Stimulated activated CD4-positive, alpha-beta T cell treated with anti-CD3 and anti-CD28 coated beads, Interleukin-2, amount 100 ng/mL, for 4 hours (primary cell): Measurements from ENCODE around the gene PAXX.

ENCODE experiments used
- DNase-seq: peaks from one replicate; pipeline ENCODE4 v3.0.0-alpha.2; 2020; ENCODE audit warnings: low read depth

PAXX gene

DNA sequence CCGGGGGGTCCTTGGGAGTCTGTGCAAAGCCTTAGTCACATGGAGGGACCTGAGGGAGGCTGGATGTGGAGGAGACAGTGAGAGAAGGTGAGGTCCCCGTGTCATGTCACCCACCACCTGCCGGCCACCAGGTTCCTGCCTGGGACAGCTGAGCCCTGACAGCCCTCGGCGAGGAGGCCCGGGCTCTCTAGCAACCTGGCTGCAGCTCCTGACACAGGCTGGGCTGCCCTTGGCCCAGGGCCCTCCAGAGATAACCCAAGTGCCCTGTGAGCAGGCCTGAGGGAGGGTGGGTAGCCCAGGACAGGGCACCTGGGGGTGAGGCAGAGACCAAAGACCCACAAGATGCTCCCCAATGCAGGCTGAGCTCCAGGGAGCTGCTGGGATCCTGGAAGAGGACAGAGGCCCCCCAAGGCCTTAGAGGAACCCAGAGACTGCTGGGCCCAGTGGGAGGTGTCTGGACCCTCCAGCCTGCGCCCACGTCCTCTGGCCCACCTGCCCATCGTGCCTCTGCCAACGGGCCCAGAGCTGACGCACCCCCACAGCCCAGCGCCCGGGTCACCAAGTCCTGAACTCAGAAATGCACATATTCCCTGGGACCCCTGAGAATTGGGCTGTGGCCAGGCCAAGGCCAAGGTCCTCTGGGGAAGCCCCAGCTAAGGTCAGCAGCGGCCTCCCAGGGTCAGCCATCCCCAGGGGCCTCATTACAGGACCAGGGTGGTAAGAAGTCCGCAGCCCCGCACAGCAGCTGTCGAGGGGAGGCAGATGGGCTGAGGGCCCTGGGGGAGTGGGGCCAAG, 23.7 kb upstream of the PAXX start:
- DNase-seq = no peak

DNA sequence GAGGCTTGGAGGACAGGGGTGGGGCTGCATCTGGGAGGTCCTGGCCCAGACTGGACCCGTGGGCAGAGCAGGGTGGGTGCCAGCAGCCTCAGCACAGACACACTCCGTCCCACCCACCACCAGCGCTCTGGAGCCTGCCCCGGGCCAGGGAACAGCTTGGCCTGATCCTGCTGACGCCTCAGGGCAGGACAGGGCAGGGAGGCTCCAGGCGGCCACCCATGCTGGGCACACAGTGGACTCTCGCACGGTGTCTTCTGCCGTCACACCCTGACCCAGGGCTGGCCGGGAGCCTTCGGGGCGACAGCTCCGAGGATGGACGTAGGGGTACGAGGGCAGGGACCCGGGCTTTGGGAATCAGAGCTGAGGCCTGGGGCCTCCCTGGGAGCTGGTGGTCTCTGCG, 23.1 kb upstream of the PAXX start:
- DNase-seq = no peak

DNA sequence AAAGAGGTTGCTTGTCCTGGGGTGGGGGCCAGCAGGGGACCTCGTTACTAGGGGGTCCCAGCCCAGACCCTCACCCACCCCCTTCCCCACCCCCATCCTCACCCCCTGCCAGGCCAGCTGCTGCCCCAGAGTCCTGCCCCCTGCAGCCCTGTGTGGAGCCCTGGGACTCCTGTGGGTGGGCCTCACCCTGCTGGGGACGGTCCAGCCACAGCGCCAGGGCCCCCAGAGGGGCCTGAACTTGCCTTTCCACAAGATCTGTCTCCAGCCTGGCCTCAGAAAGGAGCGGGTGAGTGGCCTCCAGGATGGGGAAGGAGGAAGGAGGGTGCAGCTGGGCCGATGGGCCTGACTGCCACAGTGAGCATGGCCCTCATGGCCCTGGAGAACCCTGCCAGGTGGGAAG, 22.4 kb upstream of the PAXX start:
- no peak for DNase-seq

DNA sequence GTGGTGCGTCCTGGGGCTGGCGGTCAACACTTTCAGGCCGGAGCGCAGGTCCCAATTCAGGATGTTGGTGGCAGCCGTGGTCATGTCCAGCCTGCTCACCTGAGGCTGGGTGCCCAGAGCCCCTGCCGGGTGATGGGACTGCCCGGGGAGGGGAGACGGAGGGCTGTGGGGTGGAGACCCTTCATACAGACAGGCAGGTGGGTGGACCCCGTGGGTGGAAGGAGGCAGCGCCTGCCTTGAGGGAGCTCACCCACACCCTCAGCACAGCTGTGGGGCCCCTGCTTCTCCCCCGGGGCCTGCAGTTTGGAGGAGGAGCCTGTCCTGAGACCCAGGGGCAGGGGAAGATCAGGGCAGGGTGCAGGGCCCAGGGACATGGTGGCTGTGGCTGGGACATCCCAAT, 21.9 kb upstream of the PAXX start:
- no peak for DNase-seq

DNA sequence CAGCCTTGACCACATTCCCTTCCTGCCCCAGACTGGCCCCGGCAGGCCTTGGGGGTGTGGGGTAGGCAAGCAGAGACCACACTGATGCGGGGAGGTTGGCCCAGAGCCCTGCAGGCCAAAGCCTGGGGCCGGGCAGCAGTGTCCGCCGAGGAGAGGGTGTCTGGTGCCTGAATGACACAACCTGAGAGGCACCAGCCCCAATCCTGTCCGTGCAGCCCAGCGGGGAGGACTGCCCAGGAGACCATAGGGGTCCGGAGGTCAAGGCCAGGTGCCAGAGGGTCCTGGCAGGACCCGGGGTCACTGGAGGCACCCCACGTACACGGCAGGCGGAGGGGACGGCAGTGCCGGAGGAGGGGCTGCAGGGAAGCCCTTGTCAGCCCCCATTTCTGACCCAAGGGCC, 20.5 kb upstream of the PAXX start:
- DNase-seq = no peak

DNA sequence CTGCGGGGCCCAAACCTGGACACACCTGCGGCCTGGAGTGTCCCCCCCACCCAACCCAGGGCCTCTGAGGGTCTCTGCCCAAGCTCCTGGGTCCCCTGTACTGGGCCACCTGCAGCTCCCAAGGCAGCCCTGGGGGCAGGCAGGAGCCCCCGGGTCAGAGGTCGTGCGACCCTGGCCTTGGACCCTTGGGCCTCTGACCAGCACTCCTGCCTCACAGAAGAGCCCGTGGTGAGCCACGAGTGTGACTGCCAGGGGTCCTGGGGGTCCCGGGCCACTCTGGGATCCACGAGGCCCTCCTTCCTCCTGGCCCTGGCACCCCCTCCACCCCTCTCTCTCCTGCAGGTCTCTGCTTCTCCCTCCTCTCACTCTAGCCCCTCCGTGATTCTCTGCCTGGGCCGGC, 19.9 kb upstream of the PAXX start:
- DNase-seq = no peak

DNA sequence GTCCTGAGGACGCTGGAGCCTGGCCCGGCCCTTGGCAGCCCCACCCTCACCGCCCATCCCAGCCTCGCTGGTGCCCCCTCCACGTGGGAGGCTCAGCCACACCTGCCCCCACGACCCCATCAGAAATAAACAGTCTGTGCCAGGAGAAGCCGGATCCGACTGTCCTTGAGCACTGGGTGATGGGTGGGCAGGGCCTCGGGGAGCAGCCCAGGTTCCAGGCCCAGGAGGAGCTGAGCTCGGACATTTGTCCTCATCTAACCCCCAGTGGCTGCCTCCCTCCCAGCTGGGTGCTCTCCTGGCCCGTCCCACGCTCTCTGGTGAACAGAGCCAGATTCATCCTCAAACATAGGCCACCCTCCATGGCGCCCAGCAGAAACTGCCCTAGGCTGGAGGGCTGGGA, 19.5 kb upstream of the PAXX start:
- DNase-seq = no peak

DNA sequence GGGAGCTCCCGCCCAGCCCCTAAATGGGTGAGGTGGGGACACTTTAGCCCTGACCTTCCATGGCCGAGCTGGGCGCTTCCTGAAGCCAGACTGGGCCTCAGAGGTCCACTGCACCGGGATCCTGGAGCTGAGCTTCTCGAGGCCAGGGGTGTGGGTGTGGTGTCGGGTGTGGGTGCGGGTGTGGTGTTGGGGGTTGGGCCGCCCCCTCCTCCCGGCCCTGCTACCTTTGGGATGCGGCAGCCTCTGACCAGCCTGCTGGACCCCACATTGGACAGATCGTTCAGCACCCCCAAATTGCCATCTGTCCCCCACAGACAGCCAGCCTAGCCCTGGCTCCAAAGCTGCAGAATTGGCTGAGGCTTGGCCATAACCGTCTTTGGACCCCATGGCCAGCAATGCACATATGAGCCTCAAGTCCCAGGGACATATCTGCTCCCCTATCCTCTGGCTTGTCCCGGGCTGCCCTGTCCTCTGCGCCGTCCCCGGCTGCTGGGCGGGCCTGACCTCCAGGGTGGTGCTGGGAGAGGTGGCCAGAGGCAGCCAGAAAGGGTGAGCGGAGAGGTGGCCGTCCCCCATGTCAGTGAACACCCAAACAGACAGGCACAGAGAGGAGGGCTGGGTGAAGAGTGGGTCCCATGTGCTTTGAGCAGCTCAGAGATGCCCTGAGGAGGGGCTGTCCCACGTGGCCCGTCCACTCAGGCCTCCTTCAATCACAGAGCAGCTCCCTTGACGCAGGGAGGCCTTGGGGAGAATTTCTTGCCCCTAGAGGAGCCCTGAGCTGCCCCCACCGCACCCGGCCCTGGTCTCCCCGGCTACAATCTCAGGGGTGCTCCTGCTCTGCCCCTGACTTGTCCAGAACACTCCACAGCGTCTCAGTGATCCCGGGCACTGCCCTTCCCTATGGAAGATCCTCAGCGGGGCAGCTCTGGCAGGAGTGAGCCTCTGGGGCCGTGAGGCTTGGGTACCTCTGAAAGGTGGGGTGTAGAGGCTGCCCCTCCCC, 18.3 kb upstream of the PAXX start:
- DNase-seq = no peak

DNA sequence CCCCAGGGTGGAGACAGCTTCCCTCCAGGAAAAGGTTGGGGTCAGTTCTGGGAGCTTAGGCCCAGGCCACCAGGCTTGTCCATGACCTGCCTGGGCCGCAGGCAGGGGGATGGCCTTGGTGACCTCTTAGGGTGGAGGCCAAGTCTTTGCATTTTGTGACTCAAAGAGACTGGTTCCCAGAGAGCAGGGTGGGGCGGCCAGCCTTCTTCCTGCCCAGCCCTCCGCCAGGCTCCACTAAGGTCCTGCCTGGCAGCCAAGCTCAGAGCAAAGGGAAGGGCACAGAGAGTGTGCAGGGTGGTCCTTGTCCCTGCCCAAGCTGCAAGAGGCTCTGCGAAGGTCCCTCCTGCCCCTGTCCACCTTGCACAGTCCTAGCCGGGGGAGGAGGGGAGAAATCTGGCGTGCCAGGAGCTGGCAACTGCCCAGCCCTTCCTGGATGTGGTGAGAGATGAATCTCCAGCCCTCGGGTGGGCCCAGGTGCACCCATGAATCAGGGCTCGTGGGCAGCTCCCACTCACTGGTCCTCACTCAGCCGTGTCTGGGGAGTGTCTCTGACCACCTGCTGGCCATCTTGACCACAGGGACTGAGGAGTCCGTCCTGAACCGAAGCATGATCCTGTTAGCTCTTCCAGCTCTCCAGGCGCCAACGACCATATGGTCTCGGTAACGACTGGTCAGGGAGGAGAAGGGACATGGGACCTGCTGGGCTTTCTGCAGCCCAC, 17.2 kb upstream of the PAXX start:
- DNase-seq = no peak

DNA sequence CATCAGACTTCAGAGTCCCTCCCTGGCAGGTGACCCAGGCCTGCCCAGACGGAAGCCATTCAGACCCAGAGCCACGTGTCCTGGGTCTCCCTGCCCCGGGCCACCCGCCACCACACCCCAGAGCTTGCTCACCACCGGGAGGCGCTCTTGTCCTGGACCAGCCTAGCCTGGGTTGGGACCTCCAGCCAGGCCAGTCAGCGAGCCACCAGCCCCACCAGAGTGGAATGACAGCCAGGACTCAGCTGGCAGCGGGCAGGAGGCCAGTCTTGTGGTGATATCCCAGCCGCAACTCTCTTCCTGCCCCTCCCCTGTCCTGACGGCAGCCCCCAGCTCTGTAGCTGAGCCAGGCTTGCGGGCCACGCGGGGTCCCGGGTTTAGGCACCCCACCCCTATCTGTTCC, 16.6 kb upstream of the PAXX start:
- no peak for DNase-seq

DNA sequence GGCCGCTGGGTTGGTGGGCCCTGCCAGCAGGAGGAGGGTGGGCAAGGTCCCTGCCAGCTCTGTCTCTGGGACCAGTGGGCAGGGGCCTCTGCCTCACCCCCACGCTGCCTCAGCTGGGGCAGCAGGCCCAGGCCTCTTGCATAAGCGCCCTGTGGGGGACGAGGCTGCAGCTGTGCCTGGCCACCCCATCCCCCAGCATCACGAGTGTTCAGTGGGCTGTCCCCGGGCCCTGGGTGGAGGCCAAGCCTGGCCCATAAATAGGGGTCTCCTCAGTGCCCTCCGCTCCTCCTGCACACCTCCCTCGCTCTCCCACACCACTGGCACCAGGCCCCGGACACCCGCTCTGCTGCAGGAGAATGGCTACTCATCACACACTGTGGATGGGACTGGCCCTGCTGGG, 15.0 kb upstream of the PAXX start, which contains the start of gene PTGDS:
Gene PTGDS (plus strand): TSS at position 282 of the 400 bp plus-strand sequence. CDS start 75 bp downstream, at position 357.
- DNase-seq = no peak

DNA sequence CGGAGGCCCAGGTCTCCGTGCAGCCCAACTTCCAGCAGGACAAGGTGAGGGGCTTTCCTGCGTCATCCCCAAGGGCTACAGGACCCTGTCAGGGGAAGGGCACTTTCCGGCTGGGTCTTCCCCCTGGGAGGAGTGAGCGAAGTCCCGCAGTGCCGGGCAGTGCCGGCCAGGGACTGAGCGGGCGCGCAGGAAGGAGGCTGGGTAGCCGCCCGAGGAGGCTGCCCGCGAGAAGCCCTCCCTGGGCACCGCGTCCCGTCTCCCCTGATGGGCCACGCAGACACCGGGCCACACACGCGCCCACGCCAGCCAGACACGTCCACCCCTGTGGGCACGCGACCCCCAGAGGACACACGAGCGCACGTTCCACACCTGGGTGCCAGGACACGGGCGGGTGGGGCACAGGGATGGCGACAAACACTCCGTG, 14.6 kb upstream of the PAXX start:
- DNase-seq = no peak

DNA sequence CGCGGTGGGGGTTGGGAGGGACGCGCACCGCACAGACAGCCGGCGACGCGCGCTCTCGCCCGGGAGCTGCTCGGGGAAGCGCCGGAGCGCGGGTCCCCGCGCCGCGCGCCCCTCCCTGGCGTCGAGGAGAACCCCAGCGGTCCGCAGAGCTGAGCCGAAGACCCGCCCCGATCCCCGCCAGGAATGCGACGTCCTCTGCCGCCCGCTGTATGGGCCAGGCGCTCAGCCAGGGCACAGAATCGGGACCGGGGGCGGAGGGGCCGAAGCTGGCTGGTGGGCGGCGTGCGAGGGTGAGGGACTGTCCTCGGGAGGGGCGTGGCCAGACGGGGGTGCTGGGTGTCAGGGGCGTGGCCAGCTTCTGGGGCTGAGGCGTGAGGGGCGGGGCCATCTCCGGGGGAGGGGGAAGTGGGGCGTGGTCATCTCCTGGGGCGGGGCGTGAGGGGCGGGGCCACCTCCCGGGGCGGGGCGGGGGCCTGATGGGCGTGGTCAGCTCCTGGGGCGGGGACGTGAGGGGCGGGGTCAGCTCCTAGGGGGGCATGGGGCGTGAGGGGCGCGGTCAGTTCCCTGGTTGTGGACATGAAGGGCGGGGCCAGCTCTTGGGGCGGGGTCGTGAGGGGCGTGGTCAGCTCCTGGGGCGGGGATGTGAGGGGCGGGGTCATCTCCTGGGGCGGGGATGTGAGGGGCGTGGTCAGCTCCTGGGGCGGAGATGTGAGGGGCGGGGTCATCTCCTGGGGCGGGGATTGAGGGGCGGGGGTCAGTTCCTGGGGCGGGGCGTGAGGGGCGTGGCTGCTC, 14.0 kb upstream of the PAXX start:
- peak; percentile 44 for DNase-seq

DNA sequence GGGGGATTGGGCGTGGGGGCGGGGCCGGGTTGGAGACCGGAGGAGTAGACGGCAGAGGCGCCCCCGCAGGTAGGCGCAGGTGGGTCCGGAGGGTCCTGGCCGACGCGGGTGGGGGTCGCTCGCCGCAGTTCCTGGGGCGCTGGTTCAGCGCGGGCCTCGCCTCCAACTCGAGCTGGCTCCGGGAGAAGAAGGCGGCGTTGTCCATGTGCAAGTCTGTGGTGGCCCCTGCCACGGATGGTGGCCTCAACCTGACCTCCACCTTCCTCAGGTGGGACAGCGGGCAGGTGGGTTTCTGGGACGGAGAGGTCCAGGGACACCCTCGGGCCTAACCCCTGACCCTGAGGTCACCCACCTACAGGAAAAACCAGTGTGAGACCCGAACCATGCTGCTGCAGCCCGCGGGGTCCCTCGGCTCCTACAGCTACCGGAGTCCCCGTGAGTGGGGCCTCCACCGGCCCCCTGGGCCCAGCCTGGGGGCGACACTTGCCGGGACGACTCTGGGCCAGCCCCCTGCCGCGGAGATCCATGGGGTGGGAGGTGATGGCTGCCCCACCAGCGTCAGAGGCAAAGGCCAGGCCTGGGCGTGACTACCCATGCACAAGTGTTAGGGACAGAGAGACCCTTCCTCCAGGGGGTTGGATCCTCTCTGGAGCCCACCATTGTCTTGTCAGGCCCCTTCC, 13.2 kb upstream of the PAXX start:
- no peak for DNase-seq

DNA sequence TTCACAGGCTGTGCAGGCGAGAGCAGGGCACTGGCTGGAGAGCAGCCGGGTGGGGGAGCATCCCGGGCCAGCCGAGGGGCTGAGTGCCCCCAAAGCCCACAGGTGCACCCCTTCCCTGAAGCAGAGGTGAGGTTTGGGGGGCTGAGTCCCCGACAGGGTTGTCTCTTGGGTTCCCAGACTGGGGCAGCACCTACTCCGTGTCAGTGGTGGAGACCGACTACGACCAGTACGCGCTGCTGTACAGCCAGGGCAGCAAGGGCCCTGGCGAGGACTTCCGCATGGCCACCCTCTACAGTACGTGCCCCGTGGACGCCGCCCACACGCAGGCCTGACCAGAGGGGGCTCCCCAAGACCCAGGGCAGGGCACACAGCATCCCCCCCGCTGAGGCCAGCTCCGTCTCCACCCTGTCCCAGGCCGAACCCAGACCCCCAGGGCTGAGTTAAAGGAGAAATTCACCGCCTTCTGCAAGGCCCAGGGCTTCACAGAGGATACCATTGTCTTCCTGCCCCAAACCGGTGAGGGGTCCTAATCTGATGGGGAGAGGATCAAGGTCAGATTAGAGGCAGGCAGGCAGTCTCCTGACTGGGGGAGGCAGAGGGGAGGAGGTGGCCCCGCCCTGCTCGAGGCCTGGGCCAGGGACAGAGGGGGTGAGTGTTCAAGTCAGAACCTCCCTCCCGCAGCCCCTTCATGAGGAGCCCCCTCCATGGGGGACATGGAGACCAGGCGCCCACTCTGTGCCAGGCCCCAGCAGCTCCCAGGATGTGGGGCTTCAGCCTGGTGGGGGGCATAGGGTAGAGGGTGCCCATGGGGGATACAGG, 12.2 kb upstream of the PAXX start:
- no peak for DNase-seq

DNA sequence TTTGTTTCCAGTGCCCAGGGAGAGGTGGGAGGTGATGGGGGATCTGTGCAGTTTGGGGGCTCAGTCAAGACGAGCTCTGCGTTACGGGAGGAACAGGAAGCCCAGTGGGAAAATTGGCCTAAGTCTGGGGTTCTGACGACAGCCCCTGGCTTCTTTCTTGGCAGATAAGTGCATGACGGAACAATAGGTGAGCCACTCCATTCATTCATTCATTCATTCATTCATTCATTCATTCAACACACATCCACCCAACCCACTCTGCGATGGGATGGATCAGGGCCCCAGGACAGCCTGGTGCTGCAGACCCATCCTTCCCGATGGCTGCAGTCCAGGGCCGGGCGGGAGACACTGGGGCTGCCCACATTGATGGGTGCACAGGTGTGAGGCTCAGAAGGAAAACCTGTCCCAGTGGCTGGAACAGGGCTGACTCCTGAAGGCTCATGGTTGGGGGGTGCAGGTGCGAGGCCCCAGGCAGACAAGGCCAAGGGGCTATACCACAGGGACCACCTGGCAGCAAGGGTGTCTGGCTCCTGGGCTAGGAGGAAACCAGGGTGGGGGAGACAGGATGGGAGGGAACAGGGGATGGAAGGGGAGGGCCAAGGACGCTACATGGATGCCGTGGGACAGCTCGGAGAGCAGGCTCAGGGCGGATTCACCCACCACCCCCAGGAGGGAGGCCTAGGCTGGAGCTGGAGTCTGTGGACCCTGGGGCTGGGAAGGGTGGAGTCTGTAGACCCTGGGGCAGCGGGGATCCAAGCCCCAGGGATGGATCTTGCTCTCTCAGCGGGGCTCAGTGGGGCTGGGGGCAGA, 11.3 kb upstream of the PAXX start:
- no peak for DNase-seq

DNA sequence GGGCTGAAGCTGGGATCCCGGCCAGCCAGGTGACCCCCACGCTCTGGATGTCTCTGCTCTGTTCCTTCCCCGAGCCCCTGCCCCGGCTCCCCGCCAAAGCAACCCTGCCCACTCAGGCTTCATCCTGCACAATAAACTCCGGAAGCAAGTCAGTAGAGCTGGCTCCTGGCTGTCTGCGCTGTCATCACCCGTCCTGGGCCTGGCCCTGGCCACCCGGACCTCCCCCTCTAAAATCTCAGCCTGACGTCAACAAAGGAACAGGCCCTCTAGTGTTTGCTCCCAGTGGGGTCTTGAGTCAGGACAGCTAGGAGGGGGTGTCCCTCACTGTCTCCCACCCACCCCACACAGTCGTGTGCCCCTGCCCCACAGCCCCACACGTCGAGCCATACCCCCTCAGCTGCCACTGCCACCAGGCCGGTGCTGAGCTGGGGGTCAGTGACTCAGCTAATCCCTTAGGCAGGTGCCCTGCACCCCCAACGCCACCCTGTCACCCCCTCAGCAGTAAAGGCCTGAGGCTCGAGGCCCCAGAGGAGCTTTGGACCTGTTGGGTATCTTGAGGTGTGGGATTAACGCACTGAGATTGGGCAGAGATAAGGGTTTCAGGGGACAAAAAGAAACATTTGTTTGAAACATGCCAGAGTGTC, 10.5 kb upstream of the PAXX start:
- no peak for DNase-seq

DNA sequence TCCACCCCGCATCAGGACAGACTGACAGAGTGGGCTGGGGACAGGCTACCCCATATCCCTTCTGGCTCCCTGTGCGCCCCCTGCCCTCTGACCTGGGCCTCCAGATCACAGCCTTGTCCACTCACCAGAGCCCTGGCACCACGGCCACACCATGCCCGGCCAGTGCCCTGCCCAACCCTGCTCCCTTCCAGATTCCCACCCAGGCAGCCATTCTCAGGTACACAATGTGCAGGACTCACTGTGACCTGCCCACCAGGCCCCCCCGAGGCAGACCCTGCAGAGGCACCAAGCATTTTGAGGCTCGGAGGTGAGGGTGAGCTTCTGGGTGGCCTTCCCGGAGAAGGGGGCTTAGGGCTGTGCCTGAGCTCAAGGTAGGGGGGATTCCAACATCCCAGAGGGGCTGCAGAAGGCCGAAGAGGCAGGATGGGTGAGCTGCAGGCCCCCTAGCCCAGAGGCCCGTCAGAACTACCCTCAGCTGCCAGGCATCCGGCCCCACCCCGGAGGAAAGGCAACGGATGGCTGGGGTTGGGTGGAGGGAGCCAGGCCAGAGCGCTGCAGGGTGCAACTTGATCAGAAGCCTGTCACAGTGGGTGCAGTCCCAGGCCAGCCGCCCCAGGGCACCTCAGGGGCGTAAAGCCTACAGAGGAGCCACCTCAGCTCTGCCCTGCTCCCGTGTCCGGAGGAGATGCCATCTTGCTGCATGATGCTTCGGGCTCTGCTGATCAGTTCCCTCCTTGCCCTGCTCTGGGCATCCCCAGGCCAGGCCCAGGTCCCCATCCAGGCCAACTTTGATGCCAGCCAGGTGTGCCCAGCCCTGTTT, 9.8 kb upstream of the PAXX start, which contains the start of gene LCNL1:
Gene LCNL1 (plus strand): TSS at position 762 of the 820 bp plus-strand sequence. CDS start 594 bp downstream, outside the sequence.
- DNase-seq = no peak
